Stimulated activated CD4-positive, alpha-beta T cell treated with anti-CD3 and anti-CD28 coated beads, Interleukin-2, amount 100 ng/mL, for 4 hours (primary cell): ENCODE data around the gene LRRN3.

Experiments used
- DNase-seq: peaks from one replicate; pipeline ENCODE4 v3.0.0-alpha.2; 2020; ENCODE audit warnings: low read depth

Gene LRRN3

GRCh38 chr7:111172564-111173257 lies 81.8 kb downstream of the LRRN3 start:
- no peak for DNase-seq

- no peak for DNase-seq
Observed at GRCh38 chr7:111173528-111173927, 82.6 kb downstream of the LRRN3 start.

- no peak for DNase-seq
Observed at GRCh38 chr7:111173990-111174389, 83.1 kb downstream of the LRRN3 start.

GRCh38 chr7:111174510-111174909 lies 83.6 kb downstream of the LRRN3 start:
- no peak for DNase-seq
